Measurements from ENCODE around the gene PML.

Gene PML

GRCh38 chr15:73994413-73994883 lies at the start of gene PML:
Gene PML, plus strand, starts transcription at chr15:73994716. Its CDS starts 97 bp downstream, at chr15:73994813.
- H3K27ac ChIP-seq (ENCODE audit: low read length), result peak within 1 kb of the TSS; percentile 53

DNA sequence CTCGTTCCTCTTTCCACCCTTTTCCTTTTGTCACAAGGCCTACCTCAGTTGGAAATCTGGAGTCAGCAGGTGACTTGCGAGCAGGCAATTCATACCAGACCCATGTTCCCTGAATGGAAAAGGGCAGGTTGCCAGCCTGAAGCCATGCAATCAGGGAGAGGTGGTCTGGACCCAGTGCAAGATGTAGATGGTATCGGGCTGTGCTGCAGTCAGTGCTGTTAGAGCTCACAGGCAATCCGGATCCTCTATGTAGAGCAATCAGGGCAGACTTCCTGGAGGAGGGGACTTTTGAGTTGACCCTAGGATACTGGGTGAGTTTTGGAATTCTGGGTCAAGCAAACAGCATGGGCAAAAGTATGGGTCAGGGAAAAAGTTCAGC lies 49.4 kb upstream of the PML start:
- Histone ChIP-seq H3K9ac (ENCODE audit: low read length) (no peak overlapping the region), H3K9me3 (ENCODE audit: control insufficient read depth, low read depth, low read length) (no peaks in the 10 kb centered on the region), H3K27me3 (ENCODE audit: control insufficient read depth, insufficient read depth, low read length) (no peaks in the 10 kb centered on the region), H3K4me3 (ENCODE audit: low read length) (no peak overlapping the region), H3K4me1 (ENCODE audit: control insufficient read depth, low read depth, low read length) (no peaks in the 10 kb centered on the region), H3K36me3 (ENCODE audit: control insufficient read depth, low read depth, low read length) (no peaks in the 10 kb centered on the region), H3K27ac (ENCODE audit: low read length) (no peak overlapping the region)

More at GRCh38 chr15:73994413-73994883, at the start of gene PML:
- Histone ChIP-seq H3K4me1 (ENCODE audit: control insufficient read depth, low read depth, low read length) (peaks cover 7% of the 10 kb centered on the region), H3K27me3 (ENCODE audit: control insufficient read depth, insufficient read depth, low read length) (peaks cover 5% of the 10 kb centered on the region), H3K4me3 (ENCODE audit: low read length) (peak within 1 kb of the TSS; percentile 92), H3K9me3 (ENCODE audit: control insufficient read depth, low read depth, low read length) (no peaks in the 10 kb centered on the region), H3K9ac (ENCODE audit: low read length) (peak within 1 kb of the TSS; percentile 81), H3K36me3 (ENCODE audit: control insufficient read depth, low read depth, low read length) (peaks cover 9% of the 10 kb centered on the region)

DNA sequence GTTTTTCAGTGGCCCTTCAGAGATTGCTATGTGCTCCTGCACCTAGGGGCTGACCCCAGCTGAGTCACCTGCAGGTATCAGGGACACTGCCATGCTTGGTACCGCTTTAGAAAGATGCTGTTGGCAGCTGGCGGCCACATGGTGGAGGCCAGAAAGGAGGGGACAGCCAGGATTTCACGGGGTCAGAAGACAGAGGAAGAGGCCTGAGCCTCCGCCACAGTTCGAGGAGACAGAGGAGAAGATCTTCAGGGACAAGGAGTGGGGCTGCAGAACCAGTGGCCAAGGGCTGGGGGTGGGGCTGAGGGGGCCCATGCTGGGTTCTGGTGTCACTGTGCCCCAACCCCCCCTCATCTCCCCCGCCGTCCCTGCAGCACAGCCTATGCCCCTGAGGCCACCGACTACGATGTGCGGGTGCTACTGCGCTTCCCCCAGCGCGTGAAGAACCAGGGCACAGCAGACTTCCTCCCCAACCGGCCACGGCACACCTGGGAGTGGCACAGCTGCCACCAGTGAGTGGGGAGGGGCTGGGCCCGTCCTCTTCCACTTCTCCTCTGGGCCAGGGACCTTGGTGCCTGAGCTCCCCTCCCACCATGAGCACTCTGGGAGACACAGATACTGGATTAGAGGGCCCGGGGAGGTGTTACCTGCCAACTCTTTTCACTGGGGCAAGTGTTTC lies 48.3 kb upstream of the PML start:
- Histone ChIP-seq H3K9me3 (ENCODE audit: control insufficient read depth, low read depth, low read length) (no peaks in the 10 kb centered on the region), H3K36me3 (ENCODE audit: control insufficient read depth, low read depth, low read length) (no peaks in the 10 kb centered on the region), H3K4me3 (ENCODE audit: low read length) (no peak overlapping the region), H3K27me3 (ENCODE audit: control insufficient read depth, insufficient read depth, low read length) (no peaks in the 10 kb centered on the region), H3K27ac (ENCODE audit: low read length) (no peak overlapping the region), H3K9ac (ENCODE audit: low read length) (no peak overlapping the region), H3K4me1 (ENCODE audit: control insufficient read depth, low read depth, low read length) (peaks cover 7% of the 10 kb centered on the region)

- no peaks in the 10 kb centered on the region for H3K27me3 ChIP-seq (ENCODE audit: control insufficient read depth, insufficient read depth, low read length)
- H3K4me1 ChIP-seq (ENCODE audit: control insufficient read depth, low read depth, low read length), result peaks cover 14% of the 10 kb centered on the region
- no peaks in the 10 kb centered on the region for H3K36me3 ChIP-seq (ENCODE audit: control insufficient read depth, low read depth, low read length)
- H3K4me3 ChIP-seq (ENCODE audit: low read length), result no peak overlapping the region
- no peaks in the 10 kb centered on the region for H3K9me3 ChIP-seq (ENCODE audit: control insufficient read depth, low read depth, low read length)
- no peak overlapping the region for H3K9ac ChIP-seq (ENCODE audit: low read length)
- no peak overlapping the region for H3K27ac ChIP-seq (ENCODE audit: low read length)
Measured at GRCh38 chr15:73946795-73947370, 47.6 kb upstream of the PML start.

DNA sequence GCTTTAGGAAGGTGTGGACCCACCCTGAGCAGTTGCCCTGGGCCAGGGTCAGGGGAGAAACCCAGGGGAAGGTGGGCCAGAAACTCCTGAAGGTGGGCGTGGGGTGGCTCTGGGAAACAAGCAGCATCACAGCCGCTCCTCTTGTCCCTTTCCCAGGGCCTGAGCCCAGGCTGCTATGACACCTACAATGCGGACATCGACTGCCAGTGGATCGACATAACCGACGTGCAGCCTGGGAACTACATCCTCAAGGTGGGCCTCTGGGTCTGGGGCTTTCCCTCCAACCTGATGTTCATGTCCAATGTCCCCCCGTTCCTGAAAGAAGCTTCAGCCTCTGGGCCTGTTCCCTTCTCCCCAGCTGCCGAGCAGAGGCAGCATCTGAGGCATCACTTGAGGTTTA lies 46.9 kb upstream of the PML start:
- Histone ChIP-seq H3K4me1 (ENCODE audit: control insufficient read depth, low read depth, low read length) (peaks cover 17% of the 10 kb centered on the region), H3K36me3 (ENCODE audit: control insufficient read depth, low read depth, low read length) (no peaks in the 10 kb centered on the region), H3K4me3 (ENCODE audit: low read length) (no peak overlapping the region), H3K9ac (ENCODE audit: low read length) (no peak overlapping the region), H3K27ac (ENCODE audit: low read length) (no peak overlapping the region), H3K27me3 (ENCODE audit: control insufficient read depth, insufficient read depth, low read length) (no peaks in the 10 kb centered on the region), H3K9me3 (ENCODE audit: control insufficient read depth, low read depth, low read length) (no peaks in the 10 kb centered on the region)

DNA sequence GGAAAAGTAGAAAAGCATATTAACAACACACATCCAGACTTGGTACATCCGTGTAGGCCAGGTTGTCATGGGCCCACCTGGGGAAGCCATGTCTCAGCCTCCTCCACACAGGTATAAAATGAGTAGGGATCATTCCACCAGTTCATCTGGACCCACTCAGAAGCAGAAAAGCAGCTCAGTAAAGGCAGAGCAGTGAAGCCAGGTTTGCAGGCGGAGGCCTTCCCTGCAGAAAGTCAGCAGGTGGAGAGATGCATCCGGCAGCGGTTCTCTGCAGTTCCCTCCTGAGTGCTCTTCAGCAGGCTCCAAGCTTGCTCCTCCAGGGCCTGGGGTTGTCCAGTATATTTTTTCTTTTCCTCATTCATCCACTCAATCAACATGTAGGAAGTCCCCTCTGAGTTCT lies 46.1 kb upstream of the PML start:
- Histone ChIP-seq H3K27ac (ENCODE audit: low read length) (no peak overlapping the region), H3K4me1 (ENCODE audit: control insufficient read depth, low read depth, low read length) (peaks cover 17% of the 10 kb centered on the region), H3K4me3 (ENCODE audit: low read length) (no peak overlapping the region), H3K9me3 (ENCODE audit: control insufficient read depth, low read depth, low read length) (no peaks in the 10 kb centered on the region), H3K9ac (ENCODE audit: low read length) (no peak overlapping the region), H3K27me3 (ENCODE audit: control insufficient read depth, insufficient read depth, low read length) (no peaks in the 10 kb centered on the region), H3K36me3 (ENCODE audit: control insufficient read depth, low read depth, low read length) (no peaks in the 10 kb centered on the region)

DNA sequence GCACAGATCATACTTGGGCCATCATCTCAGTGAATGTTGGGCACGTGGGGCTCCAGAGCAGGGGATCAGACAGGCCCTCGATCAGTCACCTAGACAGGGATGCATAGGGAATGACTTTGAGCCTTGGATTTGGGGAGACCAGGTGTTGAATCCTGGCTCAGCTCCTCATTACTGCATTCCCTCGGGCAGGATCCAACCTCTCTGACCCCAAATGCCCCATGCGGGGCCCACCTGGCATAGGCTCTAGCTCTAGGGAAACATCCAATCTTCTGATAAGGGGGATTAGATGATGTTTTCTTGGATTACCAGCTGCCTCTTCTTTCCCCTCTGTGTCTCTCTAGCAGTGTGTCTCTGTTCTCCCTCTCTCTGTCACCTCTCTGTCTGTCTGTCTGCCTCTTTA lies 45.5 kb upstream of the PML start:
- H3K36me3 ChIP-seq (ENCODE audit: control insufficient read depth, low read depth, low read length), result no peaks in the 10 kb centered on the region
- no peaks in the 10 kb centered on the region for H3K27me3 ChIP-seq (ENCODE audit: control insufficient read depth, insufficient read depth, low read length)
- no peak overlapping the region for H3K9ac ChIP-seq (ENCODE audit: low read length)
- H3K4me1 ChIP-seq (ENCODE audit: control insufficient read depth, low read depth, low read length), result peaks cover 17% of the 10 kb centered on the region
- no peak overlapping the region for H3K27ac ChIP-seq (ENCODE audit: low read length)
- no peaks in the 10 kb centered on the region for H3K9me3 ChIP-seq (ENCODE audit: control insufficient read depth, low read depth, low read length)
- H3K4me3 ChIP-seq (ENCODE audit: low read length), result no peak overlapping the region

DNA sequence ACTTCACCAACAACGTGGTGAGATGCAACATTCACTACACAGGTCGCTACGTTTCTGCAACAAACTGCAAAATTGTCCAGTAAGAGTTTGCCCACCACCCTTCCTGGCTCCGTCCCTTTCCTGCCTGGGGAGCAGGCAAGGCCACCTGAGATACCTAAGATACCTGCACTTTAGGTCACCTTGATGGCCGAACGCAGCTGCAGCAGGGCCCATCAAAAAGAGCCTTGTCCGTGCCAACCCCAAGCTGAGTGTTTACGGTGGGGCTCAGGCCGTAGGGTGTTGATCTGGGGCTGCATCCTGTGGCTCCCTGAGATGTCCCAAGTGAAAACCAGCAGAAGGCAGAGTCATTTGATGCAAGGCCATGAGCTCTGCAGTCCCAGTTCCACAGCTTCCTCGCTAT lies 45.0 kb upstream of the PML start:
- H3K27ac ChIP-seq (ENCODE audit: low read length), result no peak overlapping the region
- no peaks in the 10 kb centered on the region for H3K9me3 ChIP-seq (ENCODE audit: control insufficient read depth, low read depth, low read length)
- H3K9ac ChIP-seq (ENCODE audit: low read length), result no peak overlapping the region
- no peaks in the 10 kb centered on the region for H3K27me3 ChIP-seq (ENCODE audit: control insufficient read depth, insufficient read depth, low read length)
- H3K36me3 ChIP-seq (ENCODE audit: control insufficient read depth, low read depth, low read length), result no peaks in the 10 kb centered on the region
- H3K4me3 ChIP-seq (ENCODE audit: low read length), result no peak overlapping the region
- peaks cover 17% of the 10 kb centered on the region for H3K4me1 ChIP-seq (ENCODE audit: control insufficient read depth, low read depth, low read length)

DNA sequence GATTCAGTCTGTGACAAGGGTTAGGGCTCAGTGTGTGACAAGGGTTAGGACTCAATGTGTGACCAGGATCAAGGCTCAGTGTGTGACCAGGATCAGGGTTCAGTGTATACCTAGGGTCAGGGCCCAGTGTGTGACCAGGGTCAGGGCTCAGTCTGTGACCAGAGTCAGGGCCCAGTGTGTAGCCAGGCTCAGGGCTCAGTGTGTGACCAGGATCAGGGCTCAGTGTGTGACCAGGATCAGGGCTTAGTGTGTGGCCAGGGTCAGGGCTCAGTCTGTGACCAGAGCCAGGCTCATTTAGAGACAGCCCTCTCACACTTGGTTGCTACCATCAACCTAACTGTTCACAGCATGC lies 44.1 kb upstream of the PML start:
- Histone ChIP-seq H3K4me1 (ENCODE audit: control insufficient read depth, low read depth, low read length) (peaks cover 17% of the 10 kb centered on the region), H3K27ac (ENCODE audit: low read length) (no peak overlapping the region), H3K27me3 (ENCODE audit: control insufficient read depth, insufficient read depth, low read length) (no peaks in the 10 kb centered on the region), H3K4me3 (ENCODE audit: low read length) (no peak overlapping the region), H3K9me3 (ENCODE audit: control insufficient read depth, low read depth, low read length) (no peaks in the 10 kb centered on the region), H3K36me3 (ENCODE audit: control insufficient read depth, low read depth, low read length) (no peaks in the 10 kb centered on the region), H3K9ac (ENCODE audit: low read length) (no peak overlapping the region)

DNA sequence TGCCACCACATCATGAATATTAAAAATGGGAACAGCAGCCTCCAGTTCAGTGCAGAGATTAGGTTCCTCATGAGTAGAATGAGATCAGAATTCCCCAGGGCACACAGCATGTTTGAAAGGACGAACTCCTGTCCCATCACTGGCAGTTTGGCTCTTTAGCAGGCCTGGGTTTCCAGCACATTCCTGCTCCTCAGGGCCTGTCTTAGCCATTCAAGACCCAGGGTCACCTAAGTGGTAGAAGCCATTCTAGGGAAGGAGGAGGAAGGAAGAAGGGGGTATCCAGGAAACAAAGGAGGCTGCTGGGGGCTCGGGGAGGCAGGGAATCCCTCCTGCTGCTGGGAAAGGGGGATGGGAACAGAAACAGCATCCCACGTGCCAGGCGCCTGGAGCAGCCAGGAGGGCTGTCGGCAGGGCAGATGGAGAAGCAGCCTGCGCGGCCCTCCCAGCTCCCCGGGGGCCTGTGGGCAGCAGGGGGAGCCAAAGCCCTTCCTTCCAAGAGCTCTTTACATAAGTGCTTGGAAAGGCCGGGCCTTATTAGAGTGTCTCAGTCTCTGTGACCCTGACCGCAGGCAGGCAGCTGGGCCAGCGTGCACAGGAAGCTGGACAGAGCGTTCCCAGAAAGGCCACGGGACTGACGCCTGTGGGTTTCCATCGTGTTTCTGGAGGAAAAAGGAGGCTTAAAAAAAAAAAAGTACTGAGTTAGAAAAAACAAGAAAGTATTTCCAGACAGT lies 43.5 kb upstream of the PML start:
- Histone ChIP-seq H3K4me3 (ENCODE audit: low read length) (no peak overlapping the region), H3K27me3 (ENCODE audit: control insufficient read depth, insufficient read depth, low read length) (no peaks in the 10 kb centered on the region), H3K9ac (ENCODE audit: low read length) (no peak overlapping the region), H3K27ac (ENCODE audit: low read length) (no peak overlapping the region), H3K4me1 (ENCODE audit: control insufficient read depth, low read depth, low read length) (peaks cover 17% of the 10 kb centered on the region), H3K9me3 (ENCODE audit: control insufficient read depth, low read depth, low read length) (no peaks in the 10 kb centered on the region), H3K36me3 (ENCODE audit: control insufficient read depth, low read depth, low read length) (no peaks in the 10 kb centered on the region)

DNA sequence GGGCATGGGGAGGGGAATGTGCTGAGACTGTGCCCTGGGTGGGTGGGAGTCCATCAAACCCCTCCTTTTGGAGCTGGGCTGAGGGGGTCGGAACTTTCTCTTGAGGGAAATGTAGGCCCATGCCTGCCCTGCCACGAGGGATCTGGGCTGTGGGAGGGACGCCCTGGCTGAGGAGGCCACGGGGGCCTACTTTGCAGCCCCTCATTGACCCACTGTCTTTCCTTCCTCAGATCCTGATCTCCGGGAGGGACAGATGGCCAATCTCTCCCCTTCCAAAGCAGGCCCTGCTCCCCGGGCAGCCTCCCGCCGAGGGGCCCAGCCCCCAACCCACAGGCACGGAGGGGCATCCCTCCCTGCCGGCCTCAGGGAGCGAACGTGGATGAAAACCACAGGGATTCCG lies 42.9 kb upstream of the PML start:
- H3K27ac ChIP-seq (ENCODE audit: low read length), result no peak overlapping the region
- no peaks in the 10 kb centered on the region for H3K9me3 ChIP-seq (ENCODE audit: control insufficient read depth, low read depth, low read length)
- H3K4me3 ChIP-seq (ENCODE audit: low read length), result no peak overlapping the region
- H3K27me3 ChIP-seq (ENCODE audit: control insufficient read depth, insufficient read depth, low read length), result no peaks in the 10 kb centered on the region
- peaks cover 17% of the 10 kb centered on the region for H3K4me1 ChIP-seq (ENCODE audit: control insufficient read depth, low read depth, low read length)
- H3K36me3 ChIP-seq (ENCODE audit: control insufficient read depth, low read depth, low read length), result no peaks in the 10 kb centered on the region
- H3K9ac ChIP-seq (ENCODE audit: low read length), result no peak overlapping the region
